Measurements from ENCODE around the gene ZBTB20. TPM values are rescaled to one million over a fixed set of nuclear protein-coding genes. Genes with fewer than 3 reads are reported as not detected.
"Not testable (repeated sequence)": the region's sequence is repeated elsewhere in the genome, so short reads cannot be mapped to it uniquely, and the experiment has no call there.

The ZBTB20 gene
- 4.9 and 5.1 TPM in 2 replicates for total RNA-seq (2014; rRNA removed; shearing (Covaris generic))

- DNase-seq (ENCODE audit: low spot score) = peak; percentile 60
Observed at GRCh38 chr3:115146418-115147328, at the start of gene ZBTB20. TSS of gene ZBTB20 (minus strand) at chr3:115147288.

DNA sequence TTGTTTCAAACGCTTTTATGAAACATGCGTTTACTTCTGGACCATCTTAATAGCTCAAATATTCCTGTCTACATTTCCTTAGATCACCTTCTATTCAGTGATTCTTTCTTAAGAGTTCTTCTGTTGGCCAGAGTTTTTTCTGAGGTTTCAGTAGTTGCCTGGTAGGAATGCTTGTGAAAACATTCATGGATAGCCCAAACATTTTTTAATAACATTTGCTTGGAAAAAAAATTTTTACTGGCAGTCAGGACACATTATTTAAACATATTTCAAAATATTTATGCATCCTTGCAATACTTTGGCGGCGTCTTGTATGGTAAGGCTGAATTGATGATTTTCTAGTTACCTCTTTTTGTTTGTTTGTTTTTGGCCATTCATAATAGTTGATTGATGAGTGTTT lies 47.4 kb upstream of the ZBTB20 start:
- no peak for DNase-seq (ENCODE audit: low spot score)

GRCh38 chr3:115190747-115191146 lies 43.7 kb upstream of the ZBTB20 start:
- no peak for DNase-seq (ENCODE audit: low spot score)

DNA sequence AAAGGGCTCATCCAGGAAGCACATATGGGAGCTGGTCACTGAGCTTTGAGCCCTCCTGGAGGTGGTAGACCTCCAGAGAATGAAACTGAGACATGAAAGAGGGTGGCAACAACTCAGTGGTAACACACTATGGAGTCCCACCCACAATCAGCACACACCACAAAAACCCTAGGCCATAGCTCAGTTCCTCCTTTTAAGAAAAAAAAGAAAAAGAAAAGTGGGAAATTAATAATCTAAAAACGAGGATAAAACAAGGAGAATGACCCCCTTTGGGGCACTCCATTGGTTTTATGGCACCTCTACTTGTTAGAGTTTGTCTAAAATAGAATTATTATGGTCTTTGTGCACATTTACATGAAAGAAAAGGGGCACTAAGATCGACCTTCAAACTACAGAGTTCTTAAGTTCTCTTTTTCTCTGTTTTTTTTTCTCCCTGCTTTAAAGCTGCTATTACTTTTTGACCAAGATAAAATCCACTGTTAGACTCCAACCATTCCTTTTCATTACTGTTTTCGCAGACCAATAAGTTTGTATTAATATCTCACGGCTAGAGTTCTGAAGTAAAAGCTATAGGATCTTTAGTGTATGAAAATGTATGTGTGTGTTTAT lies 40.2 kb upstream of the ZBTB20 start:
- DNase-seq (ENCODE audit: low spot score) = no peak

DNA sequence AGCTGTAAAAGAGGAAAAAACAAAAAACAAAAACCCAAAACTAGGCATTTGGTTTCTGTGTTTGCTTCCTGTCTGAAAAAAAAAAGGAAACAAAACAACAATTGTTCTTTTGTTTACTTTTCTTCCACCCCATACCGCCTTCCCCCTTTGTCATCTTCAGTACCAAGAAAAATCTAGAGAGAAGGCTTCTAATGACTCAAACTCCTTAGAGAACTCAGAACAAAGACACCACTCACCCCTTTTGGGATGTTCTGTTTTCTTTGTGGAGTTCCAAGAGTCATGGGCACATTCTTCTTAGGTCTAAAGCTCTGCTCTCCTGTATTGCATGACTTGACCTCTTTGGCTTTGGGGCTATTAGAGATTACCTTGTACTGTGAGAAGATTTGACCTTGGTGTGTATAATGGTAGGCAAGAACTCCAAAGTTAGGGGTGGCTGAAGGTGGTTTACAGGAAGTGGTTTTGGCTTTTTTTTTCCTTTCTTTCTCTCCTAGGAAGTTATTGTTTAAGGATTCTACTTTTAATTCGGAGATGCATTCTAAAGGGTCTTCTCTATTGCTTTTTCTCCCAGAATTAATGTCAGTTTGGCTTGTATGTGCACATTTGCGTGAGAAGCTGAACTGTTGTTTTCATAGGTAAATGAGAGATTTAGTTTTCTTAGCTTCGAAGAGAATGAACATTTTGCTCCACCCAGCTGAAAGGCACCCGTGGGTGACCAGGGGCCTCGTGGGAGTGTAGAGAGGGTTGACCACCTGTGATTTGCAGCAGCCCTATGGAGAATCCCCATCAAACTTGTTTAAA lies 39.5 kb upstream of the ZBTB20 start:
- no peak for DNase-seq (ENCODE audit: low spot score)

GRCh38 chr3:115184859-115185572 lies 37.9 kb upstream of the ZBTB20 start:
- not testable (repeated sequence) for DNase-seq (ENCODE audit: low spot score)

DNA sequence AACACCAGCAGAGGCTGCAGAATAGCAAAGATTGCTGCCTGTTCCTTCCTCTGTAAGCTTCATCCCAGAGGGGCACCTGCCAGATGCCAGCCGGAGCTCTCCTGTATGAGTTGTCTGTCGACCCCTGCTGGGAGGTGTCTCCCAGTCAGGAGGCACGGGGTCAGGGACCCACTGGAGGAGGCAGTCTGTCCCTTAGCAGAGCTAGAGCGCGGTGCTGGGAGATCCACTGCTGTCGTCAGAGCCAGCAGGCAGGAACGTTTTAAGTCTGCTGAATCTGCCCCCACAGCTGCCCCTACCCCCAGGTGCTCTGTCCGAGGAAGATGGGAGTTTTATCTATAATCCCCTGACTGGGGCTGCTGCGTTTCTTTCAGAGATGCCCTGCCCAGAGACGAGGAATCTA lies 31.8 kb upstream of the ZBTB20 start:
- DNase-seq (ENCODE audit: low spot score) = not testable (repeated sequence)

DNA sequence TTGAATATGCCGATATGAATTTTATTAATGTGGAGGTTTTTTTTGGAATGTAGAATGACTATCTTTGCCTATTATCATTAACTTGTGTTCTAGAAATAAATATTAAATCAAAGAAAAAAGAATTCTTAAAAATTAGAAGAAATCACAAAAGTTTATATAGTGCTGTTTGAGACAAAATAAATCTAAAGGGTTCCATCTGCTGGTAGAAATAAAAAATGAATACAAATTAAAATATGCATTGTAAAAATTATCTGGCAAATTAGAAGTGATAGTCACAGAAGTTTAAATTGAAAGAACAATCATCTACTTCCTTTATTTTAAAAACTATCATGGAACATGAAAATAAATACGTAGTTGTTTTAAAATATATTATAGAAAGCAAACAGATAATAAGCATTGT lies 22.7 kb upstream of the ZBTB20 start:
- DNase-seq (ENCODE audit: low spot score) = no peak

DNA sequence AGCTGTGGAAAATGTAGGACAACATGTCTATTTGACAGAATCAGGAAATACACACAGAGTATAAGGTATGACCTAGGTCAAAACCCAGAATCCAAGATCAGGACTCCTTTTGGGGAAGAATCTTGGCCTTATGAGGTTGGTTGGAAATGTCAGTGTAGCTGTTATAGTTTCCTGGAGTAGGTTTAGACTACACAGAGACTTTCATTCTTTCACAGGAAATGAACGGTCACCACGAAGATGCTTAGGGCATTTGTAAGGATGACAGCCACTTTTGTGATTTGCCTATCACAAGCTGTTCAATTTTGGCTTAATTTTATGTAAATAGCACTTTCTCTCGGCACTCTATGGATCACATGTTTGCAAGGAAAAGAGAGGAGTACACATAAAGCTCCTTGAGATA lies 18.6 kb upstream of the ZBTB20 start:
- no peak for DNase-seq (ENCODE audit: low spot score)

DNA sequence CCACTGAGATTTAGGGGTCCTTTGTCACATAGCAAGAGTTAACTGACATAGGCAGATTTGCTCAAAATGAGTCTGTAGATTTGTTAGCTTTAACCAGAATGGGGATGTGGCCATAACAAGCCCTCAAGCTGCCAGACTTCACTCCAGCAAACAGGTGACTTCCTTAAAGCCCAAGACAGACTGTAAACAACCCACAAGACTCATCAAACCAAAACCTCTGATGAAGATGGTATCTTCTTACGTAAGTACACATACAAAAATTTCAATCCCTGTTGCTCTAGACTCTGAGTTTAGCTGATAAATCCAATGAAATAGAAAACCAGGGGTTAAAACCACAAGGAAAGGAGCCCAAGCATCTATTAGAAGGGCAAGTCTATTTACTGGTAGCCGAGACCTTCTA lies 18.2 kb upstream of the ZBTB20 start:
- DNase-seq (ENCODE audit: low spot score) = no peak

DNA sequence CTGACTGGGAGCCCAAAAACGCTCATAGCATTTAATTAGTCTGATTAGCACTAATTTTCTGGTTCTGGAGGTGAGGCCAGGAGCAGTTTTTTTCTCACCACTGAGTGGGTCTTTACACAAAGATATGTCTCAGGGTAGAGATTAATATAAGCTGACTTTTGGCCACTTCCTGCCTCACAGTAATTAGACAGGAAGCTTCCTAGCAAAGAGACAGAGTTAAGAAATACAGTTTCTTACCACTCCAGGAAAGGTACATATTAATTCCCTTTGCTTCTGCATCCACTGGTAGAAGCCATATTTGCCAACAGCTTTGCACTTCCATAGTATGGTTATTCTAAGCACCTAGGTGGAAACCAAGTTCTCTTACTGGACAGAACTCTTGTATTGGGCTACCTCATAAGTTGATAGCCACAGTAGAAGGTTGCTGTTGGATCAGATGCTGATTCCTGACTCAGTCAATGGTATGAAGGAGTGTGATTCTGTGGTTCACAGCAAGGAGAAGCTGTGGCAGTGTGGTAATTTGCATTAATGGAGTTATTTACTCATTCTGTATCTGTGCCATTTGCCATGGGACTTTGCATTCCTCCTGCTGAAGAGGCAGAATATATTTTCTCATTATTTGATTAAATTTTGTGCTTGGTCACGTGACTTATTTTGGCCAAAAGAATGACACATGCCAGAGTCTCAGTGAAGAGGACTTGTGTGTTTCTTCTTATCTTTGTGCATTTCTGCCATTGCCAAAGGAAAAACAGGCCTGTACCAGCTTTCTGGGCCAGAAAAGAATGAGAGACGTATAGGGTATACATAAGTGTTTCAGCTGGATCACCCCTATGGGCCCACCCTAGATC lies 17.5 kb upstream of the ZBTB20 start:
- DNase-seq (ENCODE audit: low spot score) = no peak

GRCh38 chr3:115162759-115163158 lies 15.7 kb upstream of the ZBTB20 start:
- no peak for DNase-seq (ENCODE audit: low spot score)

DNA sequence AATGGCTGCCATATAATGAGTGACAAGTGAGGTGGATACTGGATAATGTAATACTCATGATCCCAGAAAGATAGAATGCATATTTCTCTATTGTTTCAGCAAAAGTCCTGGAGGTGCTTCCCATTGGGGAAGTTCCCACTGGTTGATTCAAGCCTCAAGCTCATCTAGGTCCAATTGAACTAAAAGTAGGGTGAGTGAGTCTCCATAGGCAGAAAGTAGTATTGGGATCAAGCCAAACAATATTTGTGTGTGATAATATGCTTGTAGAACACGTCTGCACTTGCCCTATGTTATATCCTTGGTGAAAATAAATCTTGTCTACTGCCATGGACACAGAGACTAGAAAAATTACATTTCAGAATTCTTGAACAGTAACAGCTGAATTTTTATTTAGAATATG lies 14.8 kb upstream of the ZBTB20 start:
- DNase-seq (ENCODE audit: low spot score) = no peak

DNA sequence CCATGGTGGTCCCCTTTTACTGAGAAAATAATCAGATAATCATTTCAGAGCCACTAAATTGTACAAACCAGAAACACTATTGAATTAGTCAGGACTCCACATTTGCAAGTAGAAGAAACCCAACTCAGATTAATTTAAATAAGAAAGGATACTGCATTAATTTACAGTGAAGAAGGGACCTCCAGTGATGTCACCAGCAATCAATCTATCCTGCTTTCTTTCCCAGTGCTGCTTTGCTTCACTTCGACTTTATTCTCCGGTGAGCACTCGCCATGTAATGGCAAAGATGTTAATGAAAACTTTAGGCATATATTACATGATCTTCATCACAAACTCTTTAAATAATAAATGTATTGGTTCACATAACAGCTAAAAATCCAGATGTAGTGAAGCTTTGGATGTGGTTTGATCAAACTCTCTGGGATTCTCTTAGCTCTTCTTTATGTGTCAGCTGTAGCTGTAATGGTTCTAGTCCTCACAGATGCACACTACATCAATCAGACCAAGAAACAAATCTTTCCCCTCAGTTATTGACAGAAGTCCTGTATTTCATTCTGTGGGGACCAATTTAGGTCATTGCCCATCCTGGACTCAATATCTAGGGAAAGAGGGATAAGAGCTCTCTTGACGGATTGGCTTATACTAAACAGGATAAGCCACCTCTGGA lies 14.2 kb upstream of the ZBTB20 start:
- DNase-seq (ENCODE audit: low spot score) = no peak

- DNase-seq (ENCODE audit: low spot score) = no peak
Observed at GRCh38 chr3:115160295-115160694, 13.2 kb upstream of the ZBTB20 start.

DNA sequence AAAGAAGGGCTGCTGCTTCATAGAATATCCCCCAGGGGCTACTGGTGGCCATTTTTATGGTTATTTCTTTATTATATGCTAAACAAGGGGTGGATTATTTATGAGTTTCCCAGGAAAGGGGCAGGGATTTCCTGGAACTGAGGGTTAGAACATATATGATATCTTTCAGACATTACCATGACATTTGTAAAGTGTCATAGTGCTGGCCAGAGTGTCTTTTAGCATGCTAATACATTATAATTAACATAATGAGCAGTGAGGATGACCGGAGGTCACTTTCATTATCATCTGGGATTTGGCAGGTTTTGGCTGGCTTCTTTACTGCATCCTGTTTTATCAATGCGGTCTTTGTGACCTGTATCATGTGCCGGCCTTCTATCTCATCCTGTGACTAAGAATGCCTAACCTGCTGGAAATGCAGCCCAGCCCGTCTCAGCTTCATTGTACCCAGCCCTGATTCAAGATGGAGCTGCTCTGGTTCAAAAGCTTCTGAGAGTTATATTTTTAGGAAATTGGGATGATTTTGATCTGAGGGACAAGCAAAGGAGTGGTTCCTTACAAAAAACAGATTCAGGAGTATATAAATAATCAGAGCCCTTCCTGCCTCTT lies 9.1 kb upstream of the ZBTB20 start:
- DNase-seq (ENCODE audit: low spot score) = no peak

DNA sequence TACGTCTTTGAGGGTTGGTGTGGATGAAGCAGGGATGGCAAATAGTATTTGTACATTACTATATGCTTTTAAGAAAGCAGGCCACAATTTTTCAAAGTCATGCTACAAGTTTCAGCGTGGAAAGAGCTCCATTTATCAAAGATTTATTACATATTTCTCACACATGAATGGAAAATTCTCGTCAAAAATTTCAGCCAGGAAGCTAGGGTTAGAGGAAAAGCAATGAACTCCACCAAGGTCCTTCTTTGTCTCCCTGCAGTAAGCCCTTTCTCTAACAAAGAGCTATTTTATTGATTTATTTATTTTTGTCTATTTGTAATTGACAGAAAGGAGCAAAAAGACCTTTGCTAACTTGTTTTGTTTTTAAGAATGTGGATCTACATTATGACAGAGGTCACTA lies 7.5 kb upstream of the ZBTB20 start:
- no peak for DNase-seq (ENCODE audit: low spot score)

GRCh38 chr3:115151921-115152320 lies 4.8 kb upstream of the ZBTB20 start:
- no peak for DNase-seq (ENCODE audit: low spot score)

- DNase-seq (ENCODE audit: low spot score) = no peak
Observed at GRCh38 chr3:115148142-115148790, 1.2 kb upstream of the ZBTB20 start.
